Neural cell (in vitro differentiated cells): ENCODE data around the gene ZPLD1. TPM values are rescaled to one million over a fixed set of nuclear protein-coding genes. Genes with fewer than 3 reads are reported as not detected.

ENCODE experiments used
- H2AFZ ChIP-seq: fragments of 200-600, 300-800 bp; sonication (generic), shearing (Covaris generic); 2 replicates; pipeline ENCODE4 v1.6.0; 2014; ENCODE audit warnings: low read depth, mild to moderate bottlenecking, antibody characterized with exemption, low read length, moderate library complexity
- H3F3A ChIP-seq: fragments of 200-600 bp; shearing (Covaris generic); 2 replicates; pipeline ENCODE4 v1.6.1; 2016; ENCODE audit warnings: mild to moderate bottlenecking, moderate library complexity, mixed read lengths, antibody characterized with exemption, low read length; ENCODE audit not compliant: insufficient read depth, poor library complexity, severe bottlenecking
- H3K27ac ChIP-seq: fragments of 200-600, 300-800 bp; sonication (generic), shearing (Covaris generic); 2 replicates; pipeline ENCODE4 v1.5.1; 2014; ENCODE audit warnings: mild to moderate bottlenecking, low read length, moderate library complexity
- H3K27me3 ChIP-seq: fragments of 300-800, 200-600 bp; sonication (generic), shearing (Covaris generic); 2 replicates; pipeline ENCODE4 v1.6.0; 2014; ENCODE audit warnings: mild to moderate bottlenecking, low read depth, low read length, moderate library complexity; ENCODE audit not compliant: insufficient read depth
- H3K36me3 ChIP-seq: fragments of 300-800, 200-600 bp; sonication (generic), shearing (Covaris generic); 2 replicates; pipeline ENCODE4 v1.5.1; 2014; ENCODE audit warnings: mild to moderate bottlenecking, antibody characterized with exemption, low read length, moderate library complexity; ENCODE audit not compliant: insufficient read depth
- H3K4me2 ChIP-seq: fragments of 300-800, 200-600 bp; sonication (generic), shearing (Covaris generic); 2 replicates; pipeline ENCODE4 v1.6.0; 2014; ENCODE audit warnings: mild to moderate bottlenecking, low read length
- H3K4me3 ChIP-seq: fragments of 300-800, 200-600 bp; sonication (generic), shearing (Covaris generic); 2 replicates; pipeline ENCODE4 v1.5.1; 2014; ENCODE audit warnings: mild to moderate bottlenecking, low read length, moderate library complexity
- H3K79me2 ChIP-seq: fragments of 200-600 bp; shearing (Covaris generic); replicated peaks from 2 replicates; pipeline ENCODE4 v1.6.0; 2014; ENCODE audit warnings: mild to moderate bottlenecking, low read length, moderate library complexity; ENCODE audit not compliant: insufficient read depth
- H3K9ac ChIP-seq: fragments of 300-800, 200-600 bp; sonication (generic), shearing (Covaris generic); 2 replicates; pipeline ENCODE4 v1.6.1; 2016; ENCODE audit warnings: mild to moderate bottlenecking, low read length, mixed read lengths
- H3K9me2 ChIP-seq: fragments of 200-600 bp; shearing (Covaris generic); 2 replicates; pipeline ENCODE4 v1.6.1; 2016; ENCODE audit warnings: mild to moderate bottlenecking, low read length, mixed read lengths; ENCODE audit not compliant: insufficient read depth
- H3K9me3 ChIP-seq: fragments of 200-600, 300-800 bp; sonication (generic), shearing (Covaris generic); 2 replicates; pipeline ENCODE4 v1.6.1; 2016; ENCODE audit warnings: mild to moderate bottlenecking, mixed run types, low read length, moderate library complexity, mixed read lengths
- H4K20me1 ChIP-seq: fragments of 200-600 bp; shearing (Covaris generic); 2 replicates; pipeline ENCODE4 v1.6.1; 2016; ENCODE audit warnings: mild to moderate bottlenecking, mixed run types; ENCODE audit not compliant: insufficient read depth
- EP300 ChIP-seq: fragments of 450-650 bp; conservative IDR thresholded peaks from 2 replicates; pipeline ENCODE4 v1.6.1; 2014; ENCODE audit warnings: antibody characterized with exemption, mild to moderate bottlenecking, moderate library complexity; ENCODE audit not compliant: poor library complexity, severe bottlenecking
- EZH2 ChIP-seq: fragments of 200-600, 300-800 bp; shearing (Covaris generic), sonication (generic); IDR thresholded peaks from 2 replicates; pipeline ENCODE4 v1.6.1; 2014; ENCODE audit warnings: antibody characterized with exemption, low read length, borderline replicate concordance, mild to moderate bottlenecking; ENCODE audit not compliant: insufficient read depth, poor library complexity, severe bottlenecking
- MXI1 ChIP-seq: fragments of 450-650 bp; conservative IDR thresholded peaks from 2 replicates; pipeline ENCODE4 v1.6.1; 2014; ENCODE audit warnings: antibody characterized with exemption, mild to moderate bottlenecking; ENCODE audit not compliant: poor library complexity, severe bottlenecking
- POLR2AphosphoS5 ChIP-seq: IDR thresholded peaks from 2 replicates; pipeline ENCODE4 v1.6.1; 2012
- RAD21 ChIP-seq: fragments of 450-650 bp; conservative IDR thresholded peaks from 2 replicates; pipeline ENCODE4 v1.6.1; 2014; ENCODE audit warnings: antibody characterized with exemption, mild to moderate bottlenecking, moderate library complexity
- SMC3 ChIP-seq: fragments of 450-650 bp; conservative IDR thresholded peaks from 2 replicates; pipeline ENCODE4 v1.6.1; 2014; ENCODE audit warnings: antibody characterized with exemption, mild to moderate bottlenecking, moderate library complexity; ENCODE audit not compliant: poor library complexity
- TAF1 ChIP-seq: IDR thresholded peaks from 2 replicates; pipeline ENCODE4 v1.6.1; 2012; ENCODE audit warnings: low read depth
- polyA plus RNA-seq: library from polyadenylated mRNA; depleted of rRNA; stranded (reverse); fragments of >200 nt; gene quantifications from 2 replicates; pipeline ENCODE4 v1.2.3, GENCODE V29; 2014
- TF ChIP-seq, protein P1 (sequence below): fragments of 450-650 bp; IDR thresholded peaks from 2 replicates; pipeline ENCODE4 v1.5.1; 2014; ENCODE audit warnings: antibody characterized with exemption, mild to moderate bottlenecking, moderate library complexity; ENCODE audit not compliant: poor library complexity, severe bottlenecking
- TF ChIP-seq, protein P2 (sequence below): IDR thresholded peaks from 2 replicates; pipeline ENCODE4 v1.6.1; 2012; ENCODE audit warnings: borderline replicate concordance

ZPLD1 gene
- polyA plus RNA-seq, 1 donor from 2014 or later = not detected

DNA sequence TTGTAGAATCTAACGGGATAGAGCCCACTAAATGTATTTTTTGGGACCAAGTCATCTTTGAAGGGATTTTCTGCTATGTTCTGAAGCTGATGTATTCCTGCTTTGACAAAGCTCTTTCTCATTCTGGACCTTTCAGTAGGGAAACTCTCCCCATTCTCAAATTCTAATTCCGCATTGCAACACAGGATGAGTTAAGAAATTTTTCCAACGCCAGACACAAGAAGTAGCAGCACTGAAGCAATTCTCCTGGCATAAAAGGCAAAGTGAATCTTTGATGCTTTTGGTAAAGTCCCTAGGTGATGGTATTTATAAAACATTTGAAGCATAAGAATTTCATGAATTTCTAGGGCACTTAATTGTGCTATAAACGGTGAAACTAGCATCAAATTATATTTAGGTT is 76.8 kb downstream of the ZPLD1 start:
- TF ChIP-seq MXI1 = no peak
- TF ChIP-seq, protein P1, sequence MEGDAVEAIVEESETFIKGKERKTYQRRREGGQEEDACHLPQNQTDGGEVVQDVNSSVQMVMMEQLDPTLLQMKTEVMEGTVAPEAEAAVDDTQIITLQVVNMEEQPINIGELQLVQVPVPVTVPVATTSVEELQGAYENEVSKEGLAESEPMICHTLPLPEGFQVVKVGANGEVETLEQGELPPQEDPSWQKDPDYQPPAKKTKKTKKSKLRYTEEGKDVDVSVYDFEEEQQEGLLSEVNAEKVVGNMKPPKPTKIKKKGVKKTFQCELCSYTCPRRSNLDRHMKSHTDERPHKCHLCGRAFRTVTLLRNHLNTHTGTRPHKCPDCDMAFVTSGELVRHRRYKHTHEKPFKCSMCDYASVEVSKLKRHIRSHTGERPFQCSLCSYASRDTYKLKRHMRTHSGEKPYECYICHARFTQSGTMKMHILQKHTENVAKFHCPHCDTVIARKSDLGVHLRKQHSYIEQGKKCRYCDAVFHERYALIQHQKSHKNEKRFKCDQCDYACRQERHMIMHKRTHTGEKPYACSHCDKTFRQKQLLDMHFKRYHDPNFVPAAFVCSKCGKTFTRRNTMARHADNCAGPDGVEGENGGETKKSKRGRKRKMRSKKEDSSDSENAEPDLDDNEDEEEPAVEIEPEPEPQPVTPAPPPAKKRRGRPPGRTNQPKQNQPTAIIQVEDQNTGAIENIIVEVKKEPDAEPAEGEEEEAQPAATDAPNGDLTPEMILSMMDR = no peak
- Histone ChIP-seq H3K9ac (no peak overlapping the region), H3K27ac (no peak overlapping the region), H3K9me2 (no peaks in the 10 kb centered on the region), H3K36me3 (no peaks in the 10 kb centered on the region), H3F3A (no peaks in the 10 kb centered on the region), H3K79me2 (no peaks in the 10 kb centered on the region), H3K4me2 (no peak overlapping the region), H3K4me3 (no peak overlapping the region), H3K27me3 (no peaks in the 10 kb centered on the region), H3K9me3 (no peaks in the 10 kb centered on the region), H2AFZ (no peak overlapping the region), H4K20me1 (no peaks in the 10 kb centered on the region)

DNA sequence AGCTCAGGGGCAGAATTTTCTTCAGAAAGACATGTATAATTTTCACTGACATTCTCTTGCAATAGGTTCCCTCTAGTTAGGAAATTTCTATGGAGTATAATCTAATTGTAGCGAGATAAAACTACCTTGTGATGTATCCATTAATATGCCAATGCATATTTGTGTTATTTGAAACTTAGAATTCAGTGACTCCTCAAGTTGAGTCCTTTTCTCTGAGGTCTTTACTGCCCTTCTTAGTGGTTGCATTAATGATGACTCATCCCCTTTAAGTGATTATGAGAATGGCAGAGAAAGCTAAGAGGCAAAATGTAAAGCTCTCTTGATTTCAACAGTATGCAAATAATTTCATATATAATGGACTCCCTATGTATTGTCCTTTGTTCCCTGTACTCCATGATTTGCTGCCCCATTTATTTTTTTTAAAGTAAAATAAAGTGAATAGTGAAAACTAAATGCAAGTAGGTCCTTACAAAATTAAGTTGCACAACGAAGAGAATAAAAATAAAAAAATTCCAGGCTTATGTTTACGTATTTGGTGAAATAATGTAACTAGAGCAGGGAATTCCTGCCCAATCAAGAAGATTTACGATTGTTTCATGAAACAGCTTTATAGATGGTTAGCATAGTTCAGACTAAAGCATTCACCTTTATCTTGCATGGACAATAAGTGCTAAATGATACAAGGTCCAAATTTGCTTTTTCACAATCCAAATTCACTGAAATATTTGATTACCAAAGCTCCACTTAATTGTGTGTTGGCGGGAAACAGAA is 78.1 kb downstream of the ZPLD1 start:
- H3K27me3 ChIP-seq = no peaks in the 10 kb centered on the region
- no peaks in the 10 kb centered on the region for H4K20me1 ChIP-seq
- H3K27ac ChIP-seq = no peak overlapping the region
- no peaks in the 10 kb centered on the region for H3K9me2 ChIP-seq
- H3K9ac ChIP-seq = no peak overlapping the region
- TF ChIP-seq TAF1 (no peak), MXI1 (no peak), RAD21 (no peak), EP300 (no peak), POLR2AphosphoS5 (no peak), EZH2 (no peak), SMC3 (no peak)
- TF ChIP-seq, protein P2, sequence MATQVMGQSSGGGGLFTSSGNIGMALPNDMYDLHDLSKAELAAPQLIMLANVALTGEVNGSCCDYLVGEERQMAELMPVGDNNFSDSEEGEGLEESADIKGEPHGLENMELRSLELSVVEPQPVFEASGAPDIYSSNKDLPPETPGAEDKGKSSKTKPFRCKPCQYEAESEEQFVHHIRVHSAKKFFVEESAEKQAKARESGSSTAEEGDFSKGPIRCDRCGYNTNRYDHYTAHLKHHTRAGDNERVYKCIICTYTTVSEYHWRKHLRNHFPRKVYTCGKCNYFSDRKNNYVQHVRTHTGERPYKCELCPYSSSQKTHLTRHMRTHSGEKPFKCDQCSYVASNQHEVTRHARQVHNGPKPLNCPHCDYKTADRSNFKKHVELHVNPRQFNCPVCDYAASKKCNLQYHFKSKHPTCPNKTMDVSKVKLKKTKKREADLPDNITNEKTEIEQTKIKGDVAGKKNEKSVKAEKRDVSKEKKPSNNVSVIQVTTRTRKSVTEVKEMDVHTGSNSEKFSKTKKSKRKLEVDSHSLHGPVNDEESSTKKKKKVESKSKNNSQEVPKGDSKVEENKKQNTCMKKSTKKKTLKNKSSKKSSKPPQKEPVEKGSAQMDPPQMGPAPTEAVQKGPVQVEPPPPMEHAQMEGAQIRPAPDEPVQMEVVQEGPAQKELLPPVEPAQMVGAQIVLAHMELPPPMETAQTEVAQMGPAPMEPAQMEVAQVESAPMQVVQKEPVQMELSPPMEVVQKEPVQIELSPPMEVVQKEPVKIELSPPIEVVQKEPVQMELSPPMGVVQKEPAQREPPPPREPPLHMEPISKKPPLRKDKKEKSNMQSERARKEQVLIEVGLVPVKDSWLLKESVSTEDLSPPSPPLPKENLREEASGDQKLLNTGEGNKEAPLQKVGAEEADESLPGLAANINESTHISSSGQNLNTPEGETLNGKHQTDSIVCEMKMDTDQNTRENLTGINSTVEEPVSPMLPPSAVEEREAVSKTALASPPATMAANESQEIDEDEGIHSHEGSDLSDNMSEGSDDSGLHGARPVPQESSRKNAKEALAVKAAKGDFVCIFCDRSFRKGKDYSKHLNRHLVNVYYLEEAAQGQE = no peak
- TF ChIP-seq, protein P1 = no peak
- H3K4me2 ChIP-seq = no peak overlapping the region
- no peak overlapping the region for H3K4me3 ChIP-seq
- no peaks in the 10 kb centered on the region for H3F3A ChIP-seq
- H3K79me2 ChIP-seq = no peaks in the 10 kb centered on the region
- H3K9me3 ChIP-seq = no peaks in the 10 kb centered on the region
- no peak overlapping the region for H2AFZ ChIP-seq
- no peaks in the 10 kb centered on the region for H3K36me3 ChIP-seq
